Measurements from ENCODE around the gene TEX22. TPM values are rescaled to one million over a fixed set of nuclear protein-coding genes. Genes with fewer than 3 reads are reported as not detected.

Gene TEX22
- total RNA-seq, 1 donor from 2014 or later: 0.46 TPM

DNA sequence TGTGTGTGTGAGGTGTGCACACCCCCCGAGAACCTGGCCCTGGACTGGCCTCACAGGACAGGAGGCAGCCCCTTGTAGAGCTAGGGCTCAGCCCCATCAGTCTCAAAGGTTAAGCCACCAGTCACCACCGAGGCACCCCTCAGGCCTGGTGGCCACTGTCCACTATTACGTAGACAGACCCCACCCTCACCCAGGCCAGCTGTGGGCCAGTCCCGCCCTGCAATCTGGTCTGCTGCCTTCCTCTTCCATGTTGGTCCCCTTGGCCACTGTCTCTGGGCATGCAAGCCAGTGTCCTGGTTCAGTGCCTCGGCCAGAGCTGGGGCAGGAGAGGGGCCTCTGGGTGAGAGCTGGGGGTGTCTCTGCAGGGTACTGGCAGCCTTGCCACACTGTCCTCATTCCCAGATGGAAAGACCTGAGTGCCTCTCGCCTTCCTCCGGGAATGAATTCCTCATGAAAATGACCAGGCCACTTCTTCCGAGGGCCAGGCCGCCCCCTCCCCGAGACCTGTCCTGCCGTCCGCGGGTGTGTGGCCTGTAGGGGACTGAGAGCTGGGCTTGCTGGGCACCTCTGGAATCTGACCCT is 897 bp upstream of the TEX22 start:
- DNase-seq (ENCODE audit: low read depth): no peak
- Histone ChIP-seq H3K36me3 (ENCODE audit: control insufficient read depth, insufficient read depth, low read length) (peaks cover 3% of the 10 kb centered on the region), H3K4me3 (ENCODE audit: low read depth, low read length) (no peak overlapping the region), H3K27me3 (ENCODE audit: control insufficient read depth, insufficient read depth, low read length) (no peaks in the 10 kb centered on the region)
- TF ChIP-seq, protein P1, sequence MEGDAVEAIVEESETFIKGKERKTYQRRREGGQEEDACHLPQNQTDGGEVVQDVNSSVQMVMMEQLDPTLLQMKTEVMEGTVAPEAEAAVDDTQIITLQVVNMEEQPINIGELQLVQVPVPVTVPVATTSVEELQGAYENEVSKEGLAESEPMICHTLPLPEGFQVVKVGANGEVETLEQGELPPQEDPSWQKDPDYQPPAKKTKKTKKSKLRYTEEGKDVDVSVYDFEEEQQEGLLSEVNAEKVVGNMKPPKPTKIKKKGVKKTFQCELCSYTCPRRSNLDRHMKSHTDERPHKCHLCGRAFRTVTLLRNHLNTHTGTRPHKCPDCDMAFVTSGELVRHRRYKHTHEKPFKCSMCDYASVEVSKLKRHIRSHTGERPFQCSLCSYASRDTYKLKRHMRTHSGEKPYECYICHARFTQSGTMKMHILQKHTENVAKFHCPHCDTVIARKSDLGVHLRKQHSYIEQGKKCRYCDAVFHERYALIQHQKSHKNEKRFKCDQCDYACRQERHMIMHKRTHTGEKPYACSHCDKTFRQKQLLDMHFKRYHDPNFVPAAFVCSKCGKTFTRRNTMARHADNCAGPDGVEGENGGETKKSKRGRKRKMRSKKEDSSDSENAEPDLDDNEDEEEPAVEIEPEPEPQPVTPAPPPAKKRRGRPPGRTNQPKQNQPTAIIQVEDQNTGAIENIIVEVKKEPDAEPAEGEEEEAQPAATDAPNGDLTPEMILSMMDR (IDR thresholded peaks at IDR 0.05; ENCODE audit: insufficient read depth, low read length, poor library complexity, severe bottlenecking): no peak

DNA sequence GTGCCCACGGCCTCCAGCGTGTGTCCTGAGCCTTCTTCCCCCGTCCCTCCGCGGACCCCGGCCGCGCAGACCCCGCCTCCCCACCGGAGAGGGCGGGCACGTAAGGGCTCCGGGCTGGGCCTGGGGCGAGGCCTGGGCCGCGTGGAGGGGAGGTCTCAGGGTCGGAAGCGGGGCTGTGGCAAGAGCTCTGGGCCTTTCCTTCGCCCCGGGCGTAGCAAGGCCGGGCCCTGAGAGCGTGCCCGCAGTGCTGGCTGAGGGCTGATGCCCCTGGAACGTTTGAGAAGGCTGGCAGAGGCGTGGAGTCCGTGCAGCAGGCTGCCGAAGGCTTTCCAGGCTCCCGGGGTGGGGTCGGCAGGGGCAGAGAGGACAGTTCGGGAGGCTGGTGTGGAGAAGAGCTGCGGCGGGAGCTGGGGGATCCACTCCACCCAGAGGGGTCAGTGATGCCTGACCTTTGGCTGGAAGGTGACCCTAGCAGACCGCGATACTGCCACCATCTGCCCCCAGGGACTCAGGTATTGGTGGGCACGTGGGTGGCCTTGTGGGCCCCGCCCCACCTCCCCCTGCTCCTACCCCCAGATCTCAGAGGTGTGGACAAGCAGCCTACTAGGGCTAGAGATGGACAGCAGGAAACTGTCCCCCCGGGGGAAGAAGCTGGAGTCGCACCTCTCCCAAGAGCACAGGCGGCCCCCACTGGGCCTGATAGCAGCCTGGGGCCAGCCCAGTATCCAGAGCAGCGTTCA is 558 bp downstream of the TEX22 start:
- Histone ChIP-seq H3K27me3 (ENCODE audit: control insufficient read depth, insufficient read depth, low read length) (no peaks in the 10 kb centered on the region), H3K4me3 (ENCODE audit: low read depth, low read length) (peak overlapping the region; percentile 86), H3K36me3 (ENCODE audit: control insufficient read depth, insufficient read depth, low read length) (peaks cover 3% of the 10 kb centered on the region)
- DNase-seq (ENCODE audit: low read depth): no peak
- TF ChIP-seq, protein P1 (IDR thresholded peaks at IDR 0.05; ENCODE audit: insufficient read depth, low read length, poor library complexity, severe bottlenecking): no peak

DNA sequence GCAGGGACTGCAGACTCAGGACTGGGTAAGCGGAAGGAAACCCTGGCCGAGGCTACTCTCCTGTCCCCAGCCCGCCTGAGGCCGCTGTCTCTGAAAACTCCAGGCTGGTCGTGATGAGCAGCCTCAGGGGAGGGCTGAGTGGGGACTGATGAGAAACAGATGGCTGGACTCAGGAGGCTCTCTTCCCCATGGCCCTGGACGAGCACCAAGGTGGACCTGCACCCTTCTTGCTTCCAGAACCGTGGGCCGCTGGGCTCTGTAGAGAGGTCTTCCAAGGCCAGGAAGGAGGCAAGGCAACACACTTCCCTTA is 1.1 kb downstream of the TEX22 start:
- Histone ChIP-seq H3K36me3 (ENCODE audit: control insufficient read depth, insufficient read depth, low read length) (peaks cover 3% of the 10 kb centered on the region), H3K27me3 (ENCODE audit: control insufficient read depth, insufficient read depth, low read length) (no peaks in the 10 kb centered on the region), H3K4me3 (ENCODE audit: low read depth, low read length) (peak overlapping the region; percentile 86)
- no peak for DNase-seq (ENCODE audit: low read depth)
- TF ChIP-seq, protein P1 (IDR thresholded peaks at IDR 0.05; ENCODE audit: insufficient read depth, low read length, poor library complexity, severe bottlenecking): no peak

DNA sequence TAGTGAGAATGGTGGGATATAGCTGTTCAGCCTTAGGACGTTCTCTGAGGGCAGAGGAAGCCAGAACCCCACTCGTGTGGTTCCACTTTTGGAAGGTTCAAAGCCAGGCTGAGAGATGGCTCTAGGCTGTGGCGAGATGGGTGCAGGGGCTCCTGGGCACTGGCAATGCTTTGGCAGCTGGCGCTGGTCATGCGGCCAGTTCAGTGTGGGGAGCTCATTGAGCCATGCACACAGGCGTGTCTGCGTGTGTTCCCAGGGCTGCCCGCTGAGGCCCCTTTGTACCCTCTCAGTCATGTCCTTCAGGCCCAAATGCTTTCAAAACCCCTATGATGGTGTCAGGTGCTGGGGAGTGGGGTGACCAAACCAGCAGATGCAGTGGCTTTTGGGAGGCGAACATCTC is 1.7 kb downstream of the TEX22 start:
- Histone ChIP-seq H3K4me3 (ENCODE audit: low read depth, low read length) (no peak overlapping the region), H3K27me3 (ENCODE audit: control insufficient read depth, insufficient read depth, low read length) (no peaks in the 10 kb centered on the region), H3K36me3 (ENCODE audit: control insufficient read depth, insufficient read depth, low read length) (peaks cover 3% of the 10 kb centered on the region)
- DNase-seq (ENCODE audit: low read depth): no peak
- TF ChIP-seq, protein P1 (IDR thresholded peaks at IDR 0.05; ENCODE audit: insufficient read depth, low read length, poor library complexity, severe bottlenecking): no peak

DNA sequence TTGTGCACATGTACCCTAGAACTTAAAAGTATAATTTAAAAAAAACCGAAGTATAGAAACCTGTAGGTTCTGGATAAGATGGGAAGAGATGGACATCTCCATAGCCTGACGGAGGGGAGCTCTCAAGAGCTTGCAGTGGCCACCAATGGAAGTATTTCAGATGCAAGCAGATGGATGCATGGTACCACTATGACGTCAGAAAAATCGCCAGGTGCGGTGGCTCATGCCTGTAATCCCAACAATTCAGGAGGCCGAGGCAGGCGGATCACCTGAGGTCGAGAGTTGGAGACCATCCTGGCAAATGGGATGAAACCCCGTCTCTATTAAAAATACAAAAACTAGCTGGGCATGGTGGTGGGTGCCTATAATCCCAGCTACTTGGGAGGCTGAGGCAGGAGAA is 3.4 kb downstream of the TEX22 start:
- Histone ChIP-seq H3K36me3 (ENCODE audit: control insufficient read depth, insufficient read depth, low read length) (peaks cover 3% of the 10 kb centered on the region), H3K27me3 (ENCODE audit: control insufficient read depth, insufficient read depth, low read length) (no peaks in the 10 kb centered on the region), H3K4me3 (ENCODE audit: low read depth, low read length) (no peak overlapping the region)
- TF ChIP-seq, protein P1 (IDR thresholded peaks at IDR 0.05; ENCODE audit: insufficient read depth, low read length, poor library complexity, severe bottlenecking): no peak
- DNase-seq (ENCODE audit: low read depth): no peak

DNA sequence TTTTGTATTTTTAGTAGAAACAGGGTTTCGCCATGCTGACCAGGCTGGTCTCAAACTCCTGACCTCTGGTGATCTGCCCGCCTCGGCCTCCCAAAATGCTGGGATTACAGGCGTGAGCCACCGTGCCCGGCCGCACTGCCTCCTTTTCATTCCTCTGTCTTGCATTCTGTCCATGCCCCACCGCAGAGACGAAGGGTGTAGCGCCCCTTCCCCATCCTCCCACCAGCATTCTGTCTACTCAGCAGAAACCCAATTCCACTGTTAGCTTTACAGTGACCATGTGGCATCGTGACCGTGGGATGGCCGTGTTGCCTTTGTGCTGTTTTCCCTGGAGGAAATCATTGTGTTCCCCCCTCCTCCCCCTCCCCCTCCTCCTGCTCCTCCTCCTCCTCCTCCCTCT is 10.3 kb downstream of the TEX22 start:
- DNase-seq (ENCODE audit: low read depth): no peak
- TF ChIP-seq, protein P1 (IDR thresholded peaks at IDR 0.05; ENCODE audit: insufficient read depth, low read length, poor library complexity, severe bottlenecking): no peak
- H3K4me3 ChIP-seq (ENCODE audit: low read depth, low read length): no peak overlapping the region
- H3K27me3 ChIP-seq (ENCODE audit: control insufficient read depth, insufficient read depth, low read length): peaks cover 19% of the 10 kb centered on the region
- H3K36me3 ChIP-seq (ENCODE audit: control insufficient read depth, insufficient read depth, low read length): no peaks in the 10 kb centered on the region

Data from kidney epithelial cell (primary cell).